Mammary epithelial cell (primary cell): ENCODE measurements around the gene BATF.

Source experiments
- EZH2 ChIP-seq: IDR thresholded peaks from 2 replicates; pipeline ENCODE4 v1.6.1; 2012; ENCODE audit warnings: low read length, inconsistent platforms, borderline replicate concordance
- TF ChIP-seq, protein P1 (sequence below), 2 donors: IDR thresholded peaks in 1 of 2; conservative IDR thresholded peaks in 1 of 2; 2 replicates each; pipeline ENCODE4 v1.5.1; 2011 to 2012; ENCODE audit warnings: inconsistent platforms in 2 of 2, low read length in 2 of 2, mild to moderate bottlenecking in 2 of 2, control low read depth in 1 of 2, low read depth in 1 of 2; ENCODE audit not compliant: insufficient read depth in 1 of 2; ENCODE audit errors: extremely low read depth in 1 of 2

DNA sequence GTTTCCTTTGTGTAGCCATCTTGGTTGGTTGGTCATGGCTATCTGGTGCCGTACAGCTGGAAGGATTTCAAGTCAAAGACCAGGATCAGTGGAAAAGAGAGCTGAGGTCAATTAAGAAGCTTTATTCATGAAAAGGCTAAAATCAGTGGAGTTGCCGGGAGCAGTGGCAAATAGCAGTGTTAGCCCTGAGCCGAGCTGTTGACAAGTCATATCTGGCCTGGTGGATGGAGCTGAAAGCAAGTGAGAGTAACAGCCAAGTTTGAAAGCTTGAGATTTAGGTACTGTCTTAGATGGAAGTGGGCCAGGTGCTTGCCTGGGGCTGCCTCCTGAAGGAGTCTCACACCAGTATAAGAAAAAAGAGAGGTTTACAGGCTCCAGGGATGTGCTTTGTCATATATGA lies 9.0 kb downstream of the BATF start:
- TF ChIP-seq, protein P1, sequence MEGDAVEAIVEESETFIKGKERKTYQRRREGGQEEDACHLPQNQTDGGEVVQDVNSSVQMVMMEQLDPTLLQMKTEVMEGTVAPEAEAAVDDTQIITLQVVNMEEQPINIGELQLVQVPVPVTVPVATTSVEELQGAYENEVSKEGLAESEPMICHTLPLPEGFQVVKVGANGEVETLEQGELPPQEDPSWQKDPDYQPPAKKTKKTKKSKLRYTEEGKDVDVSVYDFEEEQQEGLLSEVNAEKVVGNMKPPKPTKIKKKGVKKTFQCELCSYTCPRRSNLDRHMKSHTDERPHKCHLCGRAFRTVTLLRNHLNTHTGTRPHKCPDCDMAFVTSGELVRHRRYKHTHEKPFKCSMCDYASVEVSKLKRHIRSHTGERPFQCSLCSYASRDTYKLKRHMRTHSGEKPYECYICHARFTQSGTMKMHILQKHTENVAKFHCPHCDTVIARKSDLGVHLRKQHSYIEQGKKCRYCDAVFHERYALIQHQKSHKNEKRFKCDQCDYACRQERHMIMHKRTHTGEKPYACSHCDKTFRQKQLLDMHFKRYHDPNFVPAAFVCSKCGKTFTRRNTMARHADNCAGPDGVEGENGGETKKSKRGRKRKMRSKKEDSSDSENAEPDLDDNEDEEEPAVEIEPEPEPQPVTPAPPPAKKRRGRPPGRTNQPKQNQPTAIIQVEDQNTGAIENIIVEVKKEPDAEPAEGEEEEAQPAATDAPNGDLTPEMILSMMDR (conservative IDR thresholded peaks at IDR 0.05 in 1 of 2, IDR thresholded peaks at IDR 0.05 in 1 of 2; ENCODE audit: extremely low read depth in 1 of 2, insufficient read depth in 1 of 2, low read depth in 1 of 2, low read length in 2 of 2) = no peak
- no peak for TF ChIP-seq EZH2
